ENCODE results near the gene CCDC146.
"Not testable (repeated sequence)": the region's sequence is repeated elsewhere in the genome, so short reads cannot be mapped to it uniquely, and the experiment has no call there.

CCDC146 gene

GRCh38 chr7:77222065-77222464 is 99.7 kb downstream of the CCDC146 start:
- Histone ChIP-seq H3K9me3 (ENCODE audit: control insufficient read depth, low read length) (no peaks in the 10 kb centered on the region), H3K36me3 (ENCODE audit: control insufficient read depth, insufficient read depth, low read length) (no peaks in the 10 kb centered on the region), H3K4me3 (ENCODE audit: low read depth, low read length) (no peak overlapping the region), H3K27me3 (ENCODE audit: control insufficient read depth, insufficient read depth, low read length) (no peaks in the 10 kb centered on the region), H3K9ac (no peak overlapping the region), H3K4me1 (no peaks in the 10 kb centered on the region), H3K4me2 (ENCODE audit: low read length) (no peak overlapping the region), H3K79me2 (no peaks in the 10 kb centered on the region), H3K27ac (no peak overlapping the region), H2AFZ (no peak overlapping the region)
- TF ChIP-seq, protein P1, sequence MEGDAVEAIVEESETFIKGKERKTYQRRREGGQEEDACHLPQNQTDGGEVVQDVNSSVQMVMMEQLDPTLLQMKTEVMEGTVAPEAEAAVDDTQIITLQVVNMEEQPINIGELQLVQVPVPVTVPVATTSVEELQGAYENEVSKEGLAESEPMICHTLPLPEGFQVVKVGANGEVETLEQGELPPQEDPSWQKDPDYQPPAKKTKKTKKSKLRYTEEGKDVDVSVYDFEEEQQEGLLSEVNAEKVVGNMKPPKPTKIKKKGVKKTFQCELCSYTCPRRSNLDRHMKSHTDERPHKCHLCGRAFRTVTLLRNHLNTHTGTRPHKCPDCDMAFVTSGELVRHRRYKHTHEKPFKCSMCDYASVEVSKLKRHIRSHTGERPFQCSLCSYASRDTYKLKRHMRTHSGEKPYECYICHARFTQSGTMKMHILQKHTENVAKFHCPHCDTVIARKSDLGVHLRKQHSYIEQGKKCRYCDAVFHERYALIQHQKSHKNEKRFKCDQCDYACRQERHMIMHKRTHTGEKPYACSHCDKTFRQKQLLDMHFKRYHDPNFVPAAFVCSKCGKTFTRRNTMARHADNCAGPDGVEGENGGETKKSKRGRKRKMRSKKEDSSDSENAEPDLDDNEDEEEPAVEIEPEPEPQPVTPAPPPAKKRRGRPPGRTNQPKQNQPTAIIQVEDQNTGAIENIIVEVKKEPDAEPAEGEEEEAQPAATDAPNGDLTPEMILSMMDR (IDR thresholded peaks at IDR 0.05) = no peak

GRCh38 chr7:77222819-77223218 is 100.4 kb downstream of the CCDC146 start:
- H3K9ac ChIP-seq = no peak overlapping the region
- no peaks in the 10 kb centered on the region for H3K79me2 ChIP-seq
- TF ChIP-seq, protein P1 (IDR thresholded peaks at IDR 0.05) = no peak
- no peaks in the 10 kb centered on the region for H3K4me1 ChIP-seq
- H3K36me3 ChIP-seq (ENCODE audit: control insufficient read depth, insufficient read depth, low read length) = no peaks in the 10 kb centered on the region
- H3K27me3 ChIP-seq (ENCODE audit: control insufficient read depth, insufficient read depth, low read length) = no peaks in the 10 kb centered on the region
- no peaks in the 10 kb centered on the region for H3K9me3 ChIP-seq (ENCODE audit: control insufficient read depth, low read length)
- no peak overlapping the region for H3K4me2 ChIP-seq (ENCODE audit: low read length)
- no peak overlapping the region for H3K27ac ChIP-seq
- H3K4me3 ChIP-seq (ENCODE audit: low read depth, low read length) = no peak overlapping the region
- H2AFZ ChIP-seq = no peak overlapping the region

GRCh38 chr7:77223261-77223660 is 100.8 kb downstream of the CCDC146 start:
- Histone ChIP-seq H3K79me2 (no peaks in the 10 kb centered on the region), H3K9ac (no peak overlapping the region), H3K4me1 (no peaks in the 10 kb centered on the region), H3K36me3 (ENCODE audit: control insufficient read depth, insufficient read depth, low read length) (no peaks in the 10 kb centered on the region), H3K4me2 (ENCODE audit: low read length) (no peak overlapping the region), H3K9me3 (ENCODE audit: control insufficient read depth, low read length) (no peaks in the 10 kb centered on the region), H3K27me3 (ENCODE audit: control insufficient read depth, insufficient read depth, low read length) (no peaks in the 10 kb centered on the region), H3K27ac (no peak overlapping the region), H3K4me3 (ENCODE audit: low read depth, low read length) (no peak overlapping the region), H2AFZ (no peak overlapping the region)
- TF ChIP-seq, protein P1 (IDR thresholded peaks at IDR 0.05) = no peak

GRCh38 chr7:77226357-77226839 is 104.0 kb downstream of the CCDC146 start:
- Histone ChIP-seq H3K4me2 (ENCODE audit: low read length) (no peak overlapping the region), H3K79me2 (no peaks in the 10 kb centered on the region), H3K36me3 (ENCODE audit: control insufficient read depth, insufficient read depth, low read length) (no peaks in the 10 kb centered on the region), H3K9ac (no peak overlapping the region), H3K27me3 (ENCODE audit: control insufficient read depth, insufficient read depth, low read length) (no peaks in the 10 kb centered on the region), H3K4me3 (ENCODE audit: low read depth, low read length) (no peak overlapping the region), H2AFZ (no peak overlapping the region), H3K4me1 (no peaks in the 10 kb centered on the region), H3K27ac (no peak overlapping the region), H3K9me3 (ENCODE audit: control insufficient read depth, low read length) (no peaks in the 10 kb centered on the region)
- TF ChIP-seq, protein P1 (IDR thresholded peaks at IDR 0.05) = no peak

GRCh38 chr7:77228795-77229194 is 106.4 kb downstream of the CCDC146 start:
- not testable (repeated sequence) for H3K4me1 ChIP-seq; H2AFZ ChIP-seq; H3K27me3 ChIP-seq (ENCODE audit: control insufficient read depth, insufficient read depth, low read length); H3K9me3 ChIP-seq (ENCODE audit: control insufficient read depth, low read length); H3K36me3 ChIP-seq (ENCODE audit: control insufficient read depth, insufficient read depth, low read length); H3K9ac ChIP-seq; H3K4me2 ChIP-seq (ENCODE audit: low read length); H3K79me2 ChIP-seq; H3K4me3 ChIP-seq (ENCODE audit: low read depth, low read length); H3K27ac ChIP-seq
